ENCODE measurements around the gene MACROD2.

GRCh38 chr20:14543040-14543439 is 547.7 kb downstream of the MACROD2 start:
- TF ChIP-seq POLR2A (IDR thresholded peaks at IDR 0.05; ENCODE audit: low read depth, low read length): no peak
- TF ChIP-seq POLR2AphosphoS5 (IDR thresholded peaks at IDR 0.05; ENCODE audit: low read depth, low read length): no peak
- TF ChIP-seq PAX5 (IDR thresholded peaks at IDR 0.05; ENCODE audit: insufficient read depth, low read length, severe bottlenecking): no peak
- TF ChIP-seq TAF1 (IDR thresholded peaks at IDR 0.05; ENCODE audit: low read depth, low read length): no peak
- TF ChIP-seq SPI1 (IDR thresholded peaks at IDR 0.05; ENCODE audit: low read depth, low read length): no peak
- TF ChIP-seq POU2F2 (IDR thresholded peaks at IDR 0.05; ENCODE audit: low read depth, low read length): no peak
